ENCODE measurements around the gene TBC1D9. TPM values are rescaled to one million over a fixed set of nuclear protein-coding genes. Genes with fewer than 3 reads are reported as not detected.

TBC1D9 gene
- total and polyA plus RNA-seq, 10 of the 15 experiments (the other 5 are each of a cell fraction or from before 2014, with no cell fraction given) = 0.87 to 14.9 (median 7.1) TPM

GRCh38 chr4:140740422-140740821 lies 15.8 kb downstream of the TBC1D9 start (continued):
- TF ChIP-seq ZNF274 (IDR thresholded peaks at IDR 0.05; ENCODE audit: insufficient read depth, insufficient read length) (no peak), NR2C1 (IDR thresholded peaks at IDR 0.05) (no peak), NRF1 (conservative IDR thresholded peaks at IDR 0.05; ENCODE audit: low read depth, low read length) (no peak), RAD51 (IDR thresholded peaks at IDR 0.05) (no peak)
- TF ChIP-seq, protein P1, sequence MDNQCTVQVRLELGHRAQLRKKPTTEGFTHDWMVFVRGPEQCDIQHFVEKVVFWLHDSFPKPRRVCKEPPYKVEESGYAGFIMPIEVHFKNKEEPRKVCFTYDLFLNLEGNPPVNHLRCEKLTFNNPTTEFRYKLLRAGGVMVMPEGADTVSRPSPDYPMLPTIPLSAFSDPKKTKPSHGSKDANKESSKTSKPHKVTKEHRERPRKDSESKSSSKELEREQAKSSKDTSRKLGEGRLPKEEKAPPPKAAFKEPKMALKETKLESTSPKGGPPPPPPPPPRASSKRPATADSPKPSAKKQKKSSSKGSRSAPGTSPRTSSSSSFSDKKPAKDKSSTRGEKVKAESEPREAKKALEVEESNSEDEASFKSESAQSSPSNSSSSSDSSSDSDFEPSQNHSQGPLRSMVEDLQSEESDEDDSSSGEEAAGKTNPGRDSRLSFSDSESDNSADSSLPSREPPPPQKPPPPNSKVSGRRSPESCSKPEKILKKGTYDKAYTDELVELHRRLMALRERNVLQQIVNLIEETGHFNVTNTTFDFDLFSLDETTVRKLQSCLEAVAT (IDR thresholded peaks at IDR 0.05) = no peak

DNA sequence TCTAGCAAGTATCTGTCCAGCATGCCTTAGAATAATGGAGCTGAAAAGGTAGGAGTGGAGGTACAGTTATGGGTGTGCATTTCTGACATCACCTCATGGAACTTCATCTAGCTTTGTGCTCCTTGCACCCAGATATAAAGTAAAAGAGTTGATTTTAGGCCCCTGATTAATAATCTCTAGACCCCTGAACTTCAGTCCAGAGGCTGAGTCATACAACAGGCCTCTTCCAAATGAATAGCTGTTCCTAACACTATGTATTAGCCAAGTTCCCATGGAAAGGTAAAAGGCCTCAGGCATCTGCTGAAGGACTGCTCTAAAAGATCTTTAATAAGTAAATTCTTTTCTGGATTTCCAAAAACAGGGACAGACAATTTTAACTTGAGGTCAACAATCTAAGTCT lies 16.2 kb downstream of the TBC1D9 start:
- no peak for ATAC-seq
- no peak for FAIRE-seq
- peaks cover 25% of the 10 kb centered on the region for H3K4me1 ChIP-seq (ENCODE audit: control insufficient read depth, insufficient read depth, low read length)
- no peaks in the 10 kb centered on the region for H3K9me3 ChIP-seq (replicated peaks; ENCODE audit: control insufficient read depth, insufficient read depth, low read length)
- H3K9ac ChIP-seq (ENCODE audit: control insufficient read depth, insufficient read depth, low read length) = no peak overlapping the region
- no TSS peak for BruUV-seq (replicated peaks)
- ChIA-PET CTCF (interaction anchor here (1.5 kb wide), 1 partner anchor 18 kb away, joined by 3 read pairs; no protein-coding TSS in a partner anchor), RAD21 (ENCODE audit: unreplicated experiment) (no interaction called here), SMC1A (ENCODE audit: uncharacterized antibody, unreplicated experiment) (interaction anchor here (0.5 kb wide), 1 partner anchor 39 kb away, joined by 3 read pairs; no protein-coding TSS in a partner anchor), POLR2A (no interaction called here)
- H3K27me3 ChIP-seq (replicated peaks in 1 of 2; ENCODE audit: control insufficient read depth in 2 of 2, insufficient read depth in 2 of 2, low read length in 1 of 2) = no peaks in the 10 kb centered on the region
- H3K36me3 ChIP-seq (ENCODE audit: control insufficient read depth in 2 of 2, insufficient read depth in 2 of 2, low read length in 1 of 2) = no peaks in the 10 kb centered on the region
- H3K4me2 ChIP-seq (ENCODE audit: control insufficient read depth, insufficient read depth) = no peak overlapping the region
- no peak for DNase-seq (ENCODE audit: low read depth, low spot score)
- intact Hi-C loops (cut with micrococcal nuclease; ENCODE audit: unreplicated experiment) = no loop called here
- H3K27ac ChIP-seq (ENCODE audit: control insufficient read depth, insufficient read depth) = no peak overlapping the region
- no peaks in the 10 kb centered on the region for H3K79me2 ChIP-seq (ENCODE audit: control insufficient read depth, insufficient read depth, low read length)
- H2AFZ ChIP-seq (ENCODE audit: control insufficient read depth, low read depth, low read length) = no peak overlapping the region
- in situ Hi-C loops (cut with MboI) = no loop called here
- no peaks in the 10 kb centered on the region for H4K20me1 ChIP-seq (ENCODE audit: control insufficient read depth, insufficient read depth)
- H3K4me3 ChIP-seq = no peak overlapping the region
- TF ChIP-seq POLR2AphosphoS5 (IDR thresholded peaks at IDR 0.05; ENCODE audit: low read length) = no peak
- no peak for TF ChIP-seq RFX5 (IDR thresholded peaks at IDR 0.05; ENCODE audit: low read depth, low read length)
- no peak for TF ChIP-seq CREB1 (IDR thresholded peaks at IDR 0.05; ENCODE audit: low read depth)
- TF ChIP-seq NRF1 (conservative IDR thresholded peaks at IDR 0.05; ENCODE audit: low read depth, low read length) = no peak
- no peak for TF ChIP-seq SRF (IDR thresholded peaks at IDR 0.05; ENCODE audit: low read depth in 2 of 2, low read length in 2 of 2)
- no peak for TF ChIP-seq CEBPB (IDR thresholded peaks at IDR 0.05; ENCODE audit: borderline replicate concordance in 1 of 2, low read depth in 2 of 2, low read length in 2 of 2)
- TF ChIP-seq BRCA1 (IDR thresholded peaks at IDR 0.05; ENCODE audit: low read depth, low read length) = no peak
- TF ChIP-seq MXI1 (IDR thresholded peaks at IDR 0.05; ENCODE audit: low read depth, low read length) = no peak
- no peak for TF ChIP-seq WRNIP1 (IDR thresholded peaks at IDR 0.05; ENCODE audit: borderline replicate concordance, low read depth, low read length)
- TF ChIP-seq TARDBP (IDR thresholded peaks at IDR 0.05; ENCODE audit: borderline replicate concordance) = no peak
- no peak for TF ChIP-seq ELK1 (IDR thresholded peaks at IDR 0.05; ENCODE audit: low read depth, low read length)
- TF ChIP-seq CHD2 (IDR thresholded peaks at IDR 0.05; ENCODE audit: borderline replicate concordance, low read depth, low read length) = no peak
- no peak for TF ChIP-seq KAT2A (conservative IDR thresholded peaks at IDR 0.05; ENCODE audit: control insufficient read depth, low read depth, low read length)
- TF ChIP-seq SREBF1 (IDR thresholded peaks at IDR 0.05; ENCODE audit: low read length) = no peak
- TF ChIP-seq IRF3 (IDR thresholded peaks at IDR 0.05) = no peak
